GM19372 (cell line): ENCODE measurements around the gene LCOR.
"Not testable (repeated sequence)": the region's sequence is repeated elsewhere in the genome, so short reads cannot be mapped to it uniquely, and the experiment has no call there.

ENCODE experiments used
- ATAC-seq: cut with Tn5 transposase; IDR thresholded peaks from one replicate; pipeline ENCODE4 v1.9.1; 2021; ENCODE audit warnings: mild to moderate bottlenecking, low read depth, moderate library complexity; ENCODE audit not compliant: unreplicated experiment

Gene LCOR

GRCh38 chr10:97024168-97025073, 192.3 kb downstream of the LCOR start:
- no peak for ATAC-seq

GRCh38 chr10:97025613-97026242, 193.6 kb downstream of the LCOR start:
- no peak for ATAC-seq

- no peak for ATAC-seq
These were observed 196.2 kb downstream of the LCOR start for GRCh38 chr10:97028126-97028831.

GRCh38 chr10:97028832-97029178, 196.7 kb downstream of the LCOR start:
- no peak for ATAC-seq

GRCh38 chr10:97029271-97029670, 197.2 kb downstream of the LCOR start:
- ATAC-seq: no peak

GRCh38 chr10:97030894-97031293, 198.8 kb downstream of the LCOR start:
- ATAC-seq: no peak

GRCh38 chr10:97031459-97031858, 199.4 kb downstream of the LCOR start:
- no peak for ATAC-seq

GRCh38 chr10:97032624-97033023, 200.5 kb downstream of the LCOR start:
- no peak for ATAC-seq

- ATAC-seq: not testable (repeated sequence)
These were observed 201.7 kb downstream of the LCOR start for GRCh38 chr10:97033841-97034240.

- ATAC-seq: no peak
These were observed 202.2 kb downstream of the LCOR start for GRCh38 chr10:97034301-97034700.

- ATAC-seq: no peak
These were observed 203.1 kb downstream of the LCOR start for GRCh38 chr10:97034958-97035769.

- peak; percentile 70 for ATAC-seq
These were observed 205.6 kb downstream of the LCOR start for GRCh38 chr10:97037365-97038361.

- ATAC-seq: no peak
These were observed 206.6 kb downstream of the LCOR start for GRCh38 chr10:97038688-97039087.

GRCh38 chr10:97039538-97040247, 207.6 kb downstream of the LCOR start:
- no peak for ATAC-seq

GRCh38 chr10:97040248-97040584, 208.1 kb downstream of the LCOR start:
- ATAC-seq: no peak

GRCh38 chr10:97040706-97041105, 208.6 kb downstream of the LCOR start:
- no peak for ATAC-seq

GRCh38 chr10:97042081-97042480, 210.0 kb downstream of the LCOR start:
- no peak for ATAC-seq

- ATAC-seq: no peak
These were observed 210.8 kb downstream of the LCOR start for GRCh38 chr10:97042716-97043562.
